ENCODE data around the gene ATP6V0A1. TPM values are rescaled to one million over a fixed set of nuclear protein-coding genes. Genes with fewer than 3 reads are reported as not detected.

The ATP6V0A1 gene
- total RNA-seq, 1 experiment from 2014 or later, result 53.4 TPM

GRCh38 chr17:42564815-42565522, 106.3 kb downstream of the ATP6V0A1 start:
- H3K27me3 ChIP-seq (ENCODE audit: control insufficient read depth, insufficient read depth, low read length), result no peaks in the 10 kb centered on the region
- peak overlapping the region; percentile 89 for H3K27ac ChIP-seq (ENCODE audit: low read length)
- CTCF ChIA-PET, result interaction anchor here (0.5 to 0.7 kb wide), 2 partner anchors 17 to 1185 kb away, joined by 3 to 7 read pairs; no protein-coding TSS in a partner anchor
- no peak overlapping the region for H3K4me3 ChIP-seq (ENCODE audit: low read depth in 2 of 2, low read length in 2 of 2)
- TF ChIP-seq REST (IDR thresholded peaks at IDR 0.05; ENCODE audit: insufficient read depth in 1 of 2, low read depth in 2 of 2, low read length in 1 of 2) (no peak), CTCF (IDR thresholded peaks at IDR 0.05) (no peak)
- intact Hi-C loops (cut with micrococcal nuclease; ENCODE audit: unreplicated experiment) (no loop called here), in situ Hi-C loops (cut with HindIII; ENCODE audit: low pct_unique_long_range_greater_than_20kb, low sequenced_read_pairs) (no loop called here)
- H3K9me3 ChIP-seq (ENCODE audit: control insufficient read depth, insufficient read depth, low read depth, low read length), result no peaks in the 10 kb centered on the region
- POLR2A ChIA-PET, result interaction anchor here (0.6 to 0.7 kb wide), 2 partner anchors 11 to 13 kb away, joined by 3 to 4 read pairs; partner anchors contain the start of gene PSMC3IP
- peaks cover 7% of the 10 kb centered on the region for H3K36me3 ChIP-seq (ENCODE audit: control insufficient read depth, insufficient read depth, low read length)
- BruUV-seq (replicated peaks), result no TSS peak
- DNase-seq (ENCODE audit: low read depth, low spot score) (no peak), ATAC-seq (no peak)
- peaks cover 28% of the 10 kb centered on the region for H3K4me1 ChIP-seq (ENCODE audit: control insufficient read depth, insufficient read depth, low read length)

GRCh38 chr17:42565523-42566214, 107.0 kb downstream of the ATP6V0A1 start:
- peaks cover 7% of the 10 kb centered on the region for H3K36me3 ChIP-seq (ENCODE audit: control insufficient read depth, insufficient read depth, low read length)
- no peaks in the 10 kb centered on the region for H3K27me3 ChIP-seq (ENCODE audit: control insufficient read depth, insufficient read depth, low read length)
- no peaks in the 10 kb centered on the region for H3K9me3 ChIP-seq (ENCODE audit: control insufficient read depth, insufficient read depth, low read depth, low read length)
- in situ Hi-C loops (cut with HindIII; ENCODE audit: low pct_unique_long_range_greater_than_20kb, low sequenced_read_pairs) (no loop called here), intact Hi-C loops (cut with micrococcal nuclease; ENCODE audit: unreplicated experiment) (no loop called here)
- TF ChIP-seq REST (IDR thresholded peaks at IDR 0.05; ENCODE audit: insufficient read depth in 1 of 2, low read depth in 2 of 2, low read length in 1 of 2) (no peak), TCF7L2 (IDR thresholded peaks at IDR 0.05; ENCODE audit: low read depth, low read length) (no peak), CTCF (IDR thresholded peaks at IDR 0.05) (no peak), SIN3A (IDR thresholded peaks at IDR 0.05; ENCODE audit: borderline replicate concordance, insufficient read depth, low read depth, low read length) (no peak), POLR2AphosphoS5 (IDR thresholded peaks at IDR 0.05; ENCODE audit: low read depth, low read length) (no peak)
- peak overlapping the region; percentile 81 for H3K27ac ChIP-seq (ENCODE audit: low read length)
- ATAC-seq (no peak), DNase-seq (ENCODE audit: low read depth, low spot score) (no peak)
- H3K4me3 ChIP-seq (ENCODE audit: low read depth in 2 of 2, low read length in 2 of 2), result no peak overlapping the region
- no TSS peak for BruUV-seq (replicated peaks)
- peaks cover 28% of the 10 kb centered on the region for H3K4me1 ChIP-seq (ENCODE audit: control insufficient read depth, insufficient read depth, low read length)
- ChIA-PET POLR2A (interaction anchor here (0.7 kb wide), 1 partner anchor 12 kb away, joined by 3 read pairs; the partner anchor contains the start of gene PSMC3IP), CTCF (interaction anchor here (0.7 kb wide), 1 partner anchor 17 kb away, joined by 3 read pairs; no protein-coding TSS in a partner anchor)

All from Panc1 (cell line).